GM12801 (cell line): ENCODE data around the gene DUSP12.

Experiments
- TF ChIP-seq, protein P1 (sequence below): IDR thresholded peaks from one replicate; pipeline ENCODE4 v1.5.1; 2011; ENCODE audit warnings: control low read depth; ENCODE audit not compliant: insufficient read length; ENCODE audit errors: extremely low read depth

Gene DUSP12

DNA sequence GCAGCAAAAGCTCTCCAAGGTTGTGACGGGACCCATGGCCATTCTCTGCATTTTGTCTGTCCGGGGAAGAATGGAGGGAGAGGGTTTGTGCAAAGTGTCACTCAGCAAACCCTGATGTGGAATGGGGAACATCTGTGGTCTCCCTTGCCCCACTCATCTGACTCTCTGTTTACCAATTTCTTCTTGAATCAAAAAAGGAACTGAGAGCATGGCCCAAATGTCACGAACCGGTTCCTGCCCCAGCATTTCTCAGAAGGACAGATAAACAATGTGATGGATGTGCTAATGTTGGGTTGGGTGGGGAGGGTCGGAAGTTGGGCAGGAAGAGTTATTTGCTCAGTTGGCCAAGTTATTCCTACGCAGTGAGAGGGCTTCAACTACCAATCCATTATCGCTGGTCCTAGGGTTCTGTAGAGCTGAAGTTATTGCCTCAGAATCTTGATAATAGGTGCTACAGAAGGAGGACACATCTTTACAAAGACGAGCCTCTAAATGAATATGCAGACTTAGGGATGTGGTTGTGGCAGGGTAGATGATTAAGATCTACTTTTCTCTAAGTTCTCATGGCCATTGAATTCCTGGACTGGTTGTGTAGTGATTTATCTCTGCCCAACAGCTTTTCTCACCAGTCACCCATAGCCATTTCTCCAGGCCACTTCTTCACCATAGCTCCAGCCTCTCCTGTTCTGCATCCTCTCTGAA lies 9.6 kb upstream of the DUSP12 start:
- TF ChIP-seq, protein P1, sequence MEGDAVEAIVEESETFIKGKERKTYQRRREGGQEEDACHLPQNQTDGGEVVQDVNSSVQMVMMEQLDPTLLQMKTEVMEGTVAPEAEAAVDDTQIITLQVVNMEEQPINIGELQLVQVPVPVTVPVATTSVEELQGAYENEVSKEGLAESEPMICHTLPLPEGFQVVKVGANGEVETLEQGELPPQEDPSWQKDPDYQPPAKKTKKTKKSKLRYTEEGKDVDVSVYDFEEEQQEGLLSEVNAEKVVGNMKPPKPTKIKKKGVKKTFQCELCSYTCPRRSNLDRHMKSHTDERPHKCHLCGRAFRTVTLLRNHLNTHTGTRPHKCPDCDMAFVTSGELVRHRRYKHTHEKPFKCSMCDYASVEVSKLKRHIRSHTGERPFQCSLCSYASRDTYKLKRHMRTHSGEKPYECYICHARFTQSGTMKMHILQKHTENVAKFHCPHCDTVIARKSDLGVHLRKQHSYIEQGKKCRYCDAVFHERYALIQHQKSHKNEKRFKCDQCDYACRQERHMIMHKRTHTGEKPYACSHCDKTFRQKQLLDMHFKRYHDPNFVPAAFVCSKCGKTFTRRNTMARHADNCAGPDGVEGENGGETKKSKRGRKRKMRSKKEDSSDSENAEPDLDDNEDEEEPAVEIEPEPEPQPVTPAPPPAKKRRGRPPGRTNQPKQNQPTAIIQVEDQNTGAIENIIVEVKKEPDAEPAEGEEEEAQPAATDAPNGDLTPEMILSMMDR, result no peak

DNA sequence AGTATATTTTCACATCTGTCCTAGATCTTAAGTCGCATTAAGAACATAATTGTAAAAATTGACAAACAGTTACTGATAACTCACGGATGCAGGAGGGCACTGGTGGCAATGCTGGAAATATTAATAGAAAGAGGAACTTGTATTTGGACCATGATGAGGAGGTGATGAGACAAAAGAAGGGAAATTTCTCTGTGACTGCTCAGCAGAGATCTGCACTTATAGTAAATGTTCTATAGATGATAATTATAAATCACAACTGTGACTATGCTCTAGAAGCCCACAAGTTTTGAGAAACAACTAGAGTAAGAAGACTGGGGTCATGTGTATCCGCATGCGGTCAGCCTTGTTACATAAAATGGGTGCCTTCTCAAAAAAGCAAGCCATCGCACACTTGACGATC lies 8.7 kb upstream of the DUSP12 start:
- TF ChIP-seq, protein P1, result no peak

DNA sequence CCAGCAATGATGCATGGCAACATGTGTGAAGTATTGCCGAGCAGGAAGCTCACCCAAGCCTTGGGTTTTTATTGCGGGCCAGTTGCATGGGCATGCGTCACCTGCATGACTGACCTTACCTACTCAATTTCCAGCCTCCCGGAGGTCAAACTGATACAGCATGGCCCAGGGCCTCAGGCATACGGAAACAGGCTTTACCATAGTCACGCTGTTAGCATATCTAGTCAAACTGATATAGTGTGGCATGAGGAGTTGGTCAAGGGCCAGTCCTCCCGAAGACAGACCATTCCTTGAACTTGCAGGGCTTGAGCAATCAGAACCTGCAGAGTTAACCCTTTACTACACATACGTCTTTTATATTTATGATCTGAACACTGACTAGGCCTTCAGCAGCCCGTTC lies 6.4 kb upstream of the DUSP12 start:
- TF ChIP-seq, protein P1, result no peak

DNA sequence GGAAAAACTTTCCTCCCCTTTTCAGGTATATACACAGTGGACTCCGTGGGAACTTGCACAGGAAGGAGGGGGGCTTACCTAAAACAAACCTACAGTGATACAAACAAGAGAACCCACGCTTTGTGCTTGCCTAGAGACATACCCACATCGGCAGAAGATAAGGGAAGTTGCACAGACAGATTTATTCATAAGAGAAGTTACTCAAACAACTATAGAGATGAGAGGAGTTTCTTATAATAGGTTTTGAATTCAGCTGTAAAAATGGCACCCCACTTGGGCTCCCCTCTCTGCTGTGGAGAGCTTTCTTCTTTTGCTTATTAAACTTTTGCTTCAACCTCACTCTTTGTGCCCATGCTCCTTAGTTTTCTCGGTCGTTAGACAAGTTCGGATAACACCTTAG lies 1.8 kb upstream of the DUSP12 start:
- TF ChIP-seq, protein P1, result no peak

DNA sequence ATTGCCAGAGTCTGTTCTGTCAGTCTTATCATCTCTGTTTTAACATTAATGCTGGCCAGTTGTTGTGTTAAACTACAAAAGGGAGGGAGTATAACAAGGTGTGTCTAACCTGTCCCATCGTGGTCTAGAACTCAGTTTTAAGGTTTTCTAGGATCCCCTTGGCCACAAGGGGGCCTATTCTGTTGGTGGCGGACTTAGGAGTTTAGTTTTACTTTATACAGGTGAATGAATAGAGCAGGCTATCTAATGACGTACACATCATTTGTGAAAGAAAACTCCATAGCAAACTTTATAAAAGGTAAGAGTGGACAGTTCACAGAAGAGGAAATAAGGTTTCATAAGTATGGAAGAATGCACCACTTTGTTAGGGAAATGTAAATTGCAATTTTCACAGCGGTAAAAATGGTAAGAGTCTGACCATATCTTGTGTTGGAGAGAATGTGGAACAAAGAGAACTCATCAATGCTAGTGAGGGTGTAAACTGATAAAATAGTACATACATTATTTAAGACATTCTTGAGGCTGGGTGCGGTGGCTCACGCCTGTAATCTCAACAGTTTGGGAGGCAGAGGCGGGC lies 14.0 kb downstream of the DUSP12 start:
- TF ChIP-seq, protein P1, result peak; percentile 64

DNA sequence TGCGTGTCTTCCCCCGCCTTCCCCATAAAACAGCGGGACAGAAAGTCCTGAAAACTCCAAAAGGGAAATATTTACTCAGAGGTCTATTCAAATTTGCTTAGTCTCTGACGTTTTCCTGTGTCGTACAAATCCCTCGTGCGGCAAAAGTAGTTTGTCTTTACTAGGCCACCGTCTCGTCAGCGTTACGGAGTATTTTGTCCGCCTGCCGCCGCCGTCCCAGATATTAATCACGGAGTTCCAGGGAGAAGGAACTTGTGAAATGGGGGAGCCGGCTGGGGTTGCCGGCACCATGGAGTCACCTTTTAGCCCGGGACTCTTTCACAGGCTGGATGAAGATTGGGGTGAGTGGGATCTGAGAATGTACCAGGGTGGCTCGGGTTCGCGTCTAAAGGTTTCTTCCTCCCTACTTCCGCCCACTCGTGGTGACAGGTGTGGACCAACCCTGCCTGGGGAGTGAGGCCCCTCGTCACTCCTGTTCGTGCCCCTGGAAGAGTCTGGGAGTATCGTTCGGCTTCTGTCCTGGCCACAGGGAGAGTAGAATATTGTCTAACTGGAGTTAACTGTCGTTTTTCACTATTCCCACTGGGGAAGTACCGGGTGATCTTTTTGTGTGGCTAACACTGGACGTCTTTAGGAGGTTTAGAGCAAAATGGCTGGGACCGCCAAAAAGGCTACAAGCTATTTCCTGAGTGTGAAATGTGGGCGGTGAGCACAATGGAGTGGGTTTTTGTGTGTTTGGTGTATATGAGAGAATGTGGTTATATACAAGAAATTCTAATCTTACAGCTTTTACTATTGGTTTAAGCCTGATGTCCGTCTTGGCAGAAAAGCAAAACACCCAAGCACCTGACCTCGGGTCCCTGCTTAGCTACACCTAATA lies 16.8 kb downstream of the DUSP12 start, which contains the start of gene ATF6:
TSS of gene ATF6 (plus strand) at position 219 of the 880 bp plus-strand sequence. CDS start at position 260, 41 bp downstream.
- TF ChIP-seq, protein P1, result no peak

DNA sequence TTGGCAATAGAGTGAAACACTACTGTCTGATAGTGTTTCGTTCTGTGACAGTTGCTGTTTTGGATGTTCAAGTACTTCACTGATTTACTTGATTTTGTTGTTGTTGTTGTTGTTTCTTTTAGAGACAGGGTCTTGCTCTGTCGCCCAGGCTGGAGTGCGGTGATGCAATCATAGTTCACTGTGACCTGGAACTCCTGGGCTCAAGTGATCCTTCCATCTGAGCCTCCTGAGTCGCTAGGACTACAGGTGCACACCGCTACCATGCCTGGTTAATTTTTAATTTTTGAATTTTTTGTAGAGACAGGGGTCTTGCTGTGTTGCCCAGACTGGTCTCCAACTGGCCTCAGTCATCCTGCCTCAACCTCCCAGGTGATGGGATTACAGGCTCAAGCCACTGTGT lies 18.9 kb downstream of the DUSP12 start:
- TF ChIP-seq, protein P1, result no peak
